Fibroblast of lung (primary cell): ENCODE data around the gene IFT81. TPM values are rescaled to one million over a fixed set of nuclear protein-coding genes. Genes with fewer than 3 reads are reported as not detected.

ENCODE experiments used
- DNase-seq, 2 donors: peaks; one replicate each; pipeline versions ENCODE4 v3.0.0 to v3.0.0-alpha.2; 2010; ENCODE audit warnings: low read depth in 2 of 2
- H2AFZ ChIP-seq: 2 replicates; pipeline ENCODE4 v1.5.1; 2012; ENCODE audit warnings: low read length, control low read depth, inconsistent platforms
- H3K27ac ChIP-seq: 2 replicates; pipeline ENCODE4 v1.5.1; 2011; ENCODE audit warnings: low read length, control low read depth; ENCODE audit not compliant: insufficient read depth
- H3K27me3 ChIP-seq: 2 replicates; pipeline ENCODE4 v1.5.1; 2011; ENCODE audit warnings: mild to moderate bottlenecking, low read length; ENCODE audit not compliant: control insufficient read depth, insufficient read depth
- H3K36me3 ChIP-seq: 2 replicates; pipeline ENCODE4 v1.5.1; 2011; ENCODE audit warnings: low read length; ENCODE audit not compliant: control insufficient read depth, insufficient read depth
- H3K4me1 ChIP-seq: 2 replicates; pipeline ENCODE4 v1.5.1; 2011; ENCODE audit warnings: low read length; ENCODE audit not compliant: control insufficient read depth, insufficient read depth; ENCODE audit errors: extremely low read depth
- H3K4me2 ChIP-seq: 2 replicates; pipeline ENCODE4 v1.5.1; 2011; ENCODE audit warnings: low read length, control low read depth; ENCODE audit not compliant: insufficient read depth; ENCODE audit errors: extremely low read depth
- H3K4me3 ChIP-seq, 4 experiments: fragments of 200-600 bp in 1 of 4; sonication (generic) in 1 of 4; replicated peaks in 1 of 4; 2 replicates each; pipeline ENCODE4 v1.5.1; 2011 to 2016; ENCODE audit warnings: low read length in 4 of 4, low read depth in 3 of 4, mild to moderate bottlenecking in 3 of 4, control low read depth in 2 of 4, inconsistent platforms in 1 of 4, mixed read lengths in 1 of 4; ENCODE audit not compliant: insufficient read depth in 1 of 4; ENCODE audit errors: control extremely low read depth in 1 of 4
- H3K79me2 ChIP-seq: 2 replicates; pipeline ENCODE4 v1.5.1; 2012; ENCODE audit warnings: mild to moderate bottlenecking, low read length, inconsistent platforms; ENCODE audit not compliant: control insufficient read depth, insufficient read depth
- H3K9ac ChIP-seq: 2 replicates; pipeline ENCODE4 v1.5.1; 2011; ENCODE audit warnings: mild to moderate bottlenecking, low read length, control low read depth; ENCODE audit not compliant: insufficient read depth
- H3K9me3 ChIP-seq: 2 replicates; pipeline ENCODE4 v1.5.1; 2012; ENCODE audit warnings: low read depth, low read length; ENCODE audit not compliant: control insufficient read depth, insufficient read depth
- H4K20me1 ChIP-seq: 2 replicates; pipeline ENCODE4 v1.5.1; 2011; ENCODE audit warnings: low read length; ENCODE audit not compliant: control insufficient read depth, insufficient read depth; ENCODE audit errors: extremely low read depth
- CTCF ChIP-seq, 2 donors: IDR thresholded peaks in 1 of 2; conservative IDR thresholded peaks in 1 of 2; 1 replicate in 1 of 2; 2 replicates in 1 of 2; pipeline ENCODE4 v1.5.1; 2011 to 2012; ENCODE audit warnings: low read length in 2 of 2, control low read depth in 1 of 2, inconsistent platforms in 1 of 2, low read depth in 1 of 2, mild to moderate bottlenecking in 1 of 2
- EZH2 ChIP-seq: IDR thresholded peaks from 2 replicates; pipeline ENCODE4 v1.5.1; 2012; ENCODE audit warnings: low read length, control low read depth, mild to moderate bottlenecking; ENCODE audit errors: missing control alignments
- polyA plus RNA-seq, 2 donors: library from polyadenylated mRNA; depleted of rRNA in 1 of 2; stranded (reverse) in 1 of 2; unstranded in 1 of 2; fragments of >200 nt; gene quantifications; 2 replicates each; pipeline ENCODE4 v1.2.1, GENCODE V29; 2011 to 2012; ENCODE audit warnings: missing spikeins in 1 of 2
- total RNA-seq: library from RNA; depleted of rRNA; stranded (reverse); fragments of >200 nt; gene quantifications from 2 replicates; pipeline ENCODE4 v1.2.1, GENCODE V29; 2014

IFT81 gene
- total and polyA plus RNA-seq, 2 donors (not counting 1 experiment from before 2014, with no cell fraction given), result 17.7 to 23.6 TPM

DNA sequence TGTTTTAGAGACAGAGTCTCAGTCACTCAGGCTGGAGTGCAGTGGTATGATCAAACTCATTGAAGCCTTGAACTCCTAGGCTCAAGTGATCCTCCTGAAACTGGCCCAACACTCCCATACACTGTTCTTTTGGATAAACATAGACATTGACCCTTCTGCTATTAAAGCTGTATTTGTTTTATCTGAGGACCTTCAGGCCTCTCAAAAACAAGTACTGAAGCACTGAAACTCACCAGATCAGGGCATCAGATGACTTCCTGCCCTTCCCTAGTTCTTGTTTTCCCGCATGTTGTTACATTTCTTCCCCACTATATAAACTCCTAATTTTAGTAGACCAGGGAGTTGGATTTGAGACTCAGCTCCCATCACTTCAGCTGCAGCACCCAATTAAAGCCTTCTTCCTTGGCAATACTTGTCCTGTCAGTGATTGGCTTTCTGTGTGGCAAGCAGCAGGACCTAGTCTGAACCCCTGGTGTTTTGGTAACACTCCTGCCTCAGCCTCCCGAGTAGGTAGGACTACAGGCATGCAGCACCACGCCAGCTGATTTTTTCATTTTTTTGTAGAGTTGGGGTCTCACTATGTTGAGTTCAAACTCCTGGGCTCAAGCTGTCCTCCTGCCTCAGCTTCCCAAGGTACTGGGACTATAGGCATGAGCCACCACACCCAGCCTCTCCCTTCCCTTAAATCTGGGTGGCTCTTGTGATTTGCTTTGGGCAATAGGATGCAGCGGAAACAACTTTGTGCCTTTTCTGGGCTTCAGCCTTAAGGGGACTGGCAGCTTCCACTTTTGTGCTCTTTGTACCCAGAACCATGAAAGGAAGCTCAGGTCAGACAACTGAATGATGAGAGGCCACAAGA is 12.5 kb upstream of the IFT81 start:
- peaks cover 21% of the 10 kb centered on the region for H3K4me1 ChIP-seq
- TF ChIP-seq CTCF (conservative IDR thresholded peaks at IDR 0.05 in 1 of 2, IDR thresholded peaks at IDR 0.05 in 1 of 2; ENCODE audit: low read depth in 1 of 2, low read length in 2 of 2) (no peak), EZH2 (no peak)
- no peak overlapping the region for H3K27ac ChIP-seq
- no peak overlapping the region for H3K9ac ChIP-seq
- peak in 1 of 2 donors; percentile 19 for DNase-seq
- no peaks in the 10 kb centered on the region for H3K79me2 ChIP-seq
- no peak overlapping the region for H3K4me3 ChIP-seq
- no peaks in the 10 kb centered on the region for H3K36me3 ChIP-seq
- H3K27me3 ChIP-seq, result no peaks in the 10 kb centered on the region
- H2AFZ ChIP-seq, result no peak overlapping the region
- H3K4me2 ChIP-seq, result no peak overlapping the region
- H4K20me1 ChIP-seq, result no peaks in the 10 kb centered on the region
- H3K9me3 ChIP-seq, result no peaks in the 10 kb centered on the region

DNA sequence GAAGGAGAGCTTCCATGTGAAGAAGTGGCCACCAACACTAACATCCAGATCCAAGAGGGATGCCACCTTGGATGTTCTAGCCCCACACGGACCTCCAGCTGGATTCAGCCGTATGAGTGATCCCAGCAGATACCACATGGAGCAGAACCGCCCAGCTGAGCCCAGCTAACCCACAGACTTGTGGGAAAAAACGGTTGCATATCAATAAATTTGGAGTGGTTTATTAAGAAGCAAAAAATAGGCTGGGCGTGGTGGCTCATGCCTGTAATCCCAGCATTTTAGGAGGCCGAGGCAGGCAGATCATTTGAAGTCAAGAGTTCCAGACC is 11.9 kb upstream of the IFT81 start:
- H4K20me1 ChIP-seq, result no peaks in the 10 kb centered on the region
- H3K27me3 ChIP-seq, result no peaks in the 10 kb centered on the region
- TF ChIP-seq EZH2, result no peak
- no peak for TF ChIP-seq CTCF (conservative IDR thresholded peaks at IDR 0.05 in 1 of 2, IDR thresholded peaks at IDR 0.05 in 1 of 2; ENCODE audit: low read depth in 1 of 2, low read length in 2 of 2)
- H3K79me2 ChIP-seq, result no peaks in the 10 kb centered on the region
- H3K36me3 ChIP-seq, result no peaks in the 10 kb centered on the region
- no peak overlapping the region for H3K4me2 ChIP-seq
- H3K4me1 ChIP-seq, result peaks cover 18% of the 10 kb centered on the region
- H2AFZ ChIP-seq, result no peak overlapping the region
- H3K9ac ChIP-seq, result no peak overlapping the region
- H3K9me3 ChIP-seq, result no peaks in the 10 kb centered on the region
- DNase-seq, result no peak
- no peak overlapping the region for H3K4me3 ChIP-seq
- H3K27ac ChIP-seq, result no peak overlapping the region

GRCh38 chr12:110114528-110114937 is 9.6 kb upstream of the IFT81 start:
- H3K4me2 ChIP-seq, result no peak overlapping the region
- H3K4me3 ChIP-seq, result no peak overlapping the region
- no peaks in the 10 kb centered on the region for H3K9me3 ChIP-seq
- H4K20me1 ChIP-seq, result no peaks in the 10 kb centered on the region
- H2AFZ ChIP-seq, result no peak overlapping the region
- no peak overlapping the region for H3K27ac ChIP-seq
- peaks cover 4% of the 10 kb centered on the region for H3K4me1 ChIP-seq
- no peaks in the 10 kb centered on the region for H3K27me3 ChIP-seq
- DNase-seq, result no peak
- TF ChIP-seq CTCF (conservative IDR thresholded peaks at IDR 0.05 in 1 of 2, IDR thresholded peaks at IDR 0.05 in 1 of 2; ENCODE audit: low read depth in 1 of 2, low read length in 2 of 2), result no peak
- TF ChIP-seq EZH2, result no peak
- H3K36me3 ChIP-seq, result no peaks in the 10 kb centered on the region
- no peak overlapping the region for H3K9ac ChIP-seq
- H3K79me2 ChIP-seq, result no peaks in the 10 kb centered on the region
